PC-9 (cell line): Measurements from ENCODE around the gene CYP4F8. TPM values are rescaled to one million over a fixed set of nuclear protein-coding genes. Genes with fewer than 3 reads are reported as not detected.

Experiments
- BruUV-seq: library from RNA; stranded (reverse); fragments of 400-500 nt; replicated peaks from 2 replicates; lab custom pipeline; 2021; lab: Mats Ljungman, UMichigan
- CTCF ChIA-PET: fragments of 300-600 bp; sonication (Branson Sonifier 250); formaldehyde crosslinking; loops from one replicate; lab custom pipeline; 2022; ENCODE audit warnings: antibody characterized with exemption; lab: Charles Lee
- POLR2A ChIA-PET: fragments of 300-600 bp; sonication (Branson Sonifier 250); formaldehyde crosslinking; loops from one replicate; lab custom pipeline; 2022; ENCODE audit warnings: antibody characterized with exemption; ENCODE audit not compliant: unreplicated experiment; lab: Charles Lee
- DNase-seq, 2 experiments: peaks; one replicate each; pipeline versions ENCODE4 v3.0.0 to v3.0.0-alpha.2; 2015 to 2022; ENCODE audit warnings: mixed read lengths in 1 of 2
- H2AFZ ChIP-seq: fragments of 200-600 bp; sonication (generic); 2 replicates; pipeline ENCODE4 v1.8.1; 2017; ENCODE audit warnings: antibody characterized with exemption
- H3F3A ChIP-seq: fragments of 200-600 bp; sonication (generic); 2 replicates; pipeline ENCODE4 v1.8.1; 2017; ENCODE audit warnings: antibody characterized with exemption, mild to moderate bottlenecking, low read depth; ENCODE audit not compliant: insufficient read depth
- H3K27ac ChIP-seq: fragments of 200-600 bp; sonication (generic); 2 replicates; pipeline ENCODE4 v1.6.1; 2016; ENCODE audit warnings: mixed run types
- H3K27me3 ChIP-seq: fragments of 200-600 bp; sonication (generic); 2 replicates; pipeline ENCODE4 v1.6.1; 2016; ENCODE audit warnings: low read depth, mixed run types; ENCODE audit not compliant: insufficient read depth
- H3K36me3 ChIP-seq: fragments of 200-600 bp; sonication (generic); 2 replicates; pipeline ENCODE4 v1.6.1; 2016; ENCODE audit warnings: low read depth, mixed run types
- H3K4me1 ChIP-seq: fragments of 200-600 bp; sonication (generic); replicated peaks from 2 replicates; pipeline ENCODE4 v1.6.1; 2016; ENCODE audit warnings: mixed run types; ENCODE audit not compliant: insufficient read depth
- H3K4me2 ChIP-seq: fragments of 200-600 bp; sonication (generic); 2 replicates; pipeline ENCODE4 v1.6.1; 2017; ENCODE audit warnings: mixed run types
- H3K4me3 ChIP-seq: fragments of 200-600 bp; sonication (generic); 2 replicates; pipeline ENCODE4 v1.6.1; 2016; ENCODE audit warnings: mixed run types
- H3K79me2 ChIP-seq: fragments of 200-600 bp; sonication (generic); 2 replicates; pipeline ENCODE4 v1.6.1; 2017; ENCODE audit warnings: low read depth, mixed run types
- H3K9me2 ChIP-seq: fragments of 200-600 bp; sonication (generic); 2 replicates; pipeline ENCODE4 v1.8.1; 2017; ENCODE audit warnings: mild to moderate bottlenecking; ENCODE audit not compliant: insufficient read depth
- H3K9me3 ChIP-seq: fragments of 200-600 bp; sonication (generic); 2 replicates; pipeline ENCODE4 v1.8.1; 2016; ENCODE audit warnings: low read depth; ENCODE audit not compliant: insufficient read depth
- H4K20me1 ChIP-seq: fragments of 200-600 bp; sonication (generic); 2 replicates; pipeline ENCODE4 v1.8.1; 2017; ENCODE audit not compliant: insufficient read depth
- CTCF ChIP-seq: fragments of 200-600 bp; sonication (generic); conservative IDR thresholded peaks from 2 replicates; pipeline ENCODE4 v1.6.1; 2017; ENCODE audit warnings: mixed run types, antibody characterized with exemption, mild to moderate bottlenecking, moderate library complexity
- EZH2 ChIP-seq: fragments of 200-600 bp; sonication (generic); IDR thresholded peaks from 2 replicates; pipeline ENCODE4 v1.8.0; 2017; ENCODE audit warnings: antibody characterized with exemption, low read depth
- intact Hi-C: fragments of 100-400 bp; cut with micrococcal nuclease; formaldehyde crosslinking; loops from one replicate; pipeline ENCODE4 v1.10.0; 2022; ENCODE audit not compliant: unreplicated experiment
- total RNA-seq: library from RNA; stranded (reverse); gene quantifications from 2 replicates; pipeline ENCODE4 v1.2.3, GENCODE V29; 2021

Gene CYP4F8
- total RNA-seq, 1 experiment from 2014 or later, result not detected

GRCh38 chr19:15640904-15641597 lies 26.0 kb downstream of the CYP4F8 start:
- TSS peak; percentile 62 for BruUV-seq
- H3K9me2 ChIP-seq, result no peaks in the 10 kb centered on the region
- peak overlapping the region; percentile 95 for H3K27ac ChIP-seq
- H3K36me3 ChIP-seq, result no peaks in the 10 kb centered on the region
- intact Hi-C loops, result loop anchor here (1.0 to 2.0 kb wide), 4 partner anchors 32 to 196 kb away; partner anchors contain the start of gene CYP4F12
- H2AFZ ChIP-seq, result no peak overlapping the region
- 0 out of 2 replicates have a peak, but pooled peaks cover 6% of the 10 kb centered on the region for H3K79me2 ChIP-seq
- H3F3A ChIP-seq, result peaks cover 24% of the 10 kb centered on the region
- no peaks in the 10 kb centered on the region for H4K20me1 ChIP-seq
- peak in 1 of 2 experiments; percentile 72 for DNase-seq
- H3K4me2 ChIP-seq, result peak overlapping the region; percentile 75
- peak overlapping the region; percentile 32; the same call in 1 of the 2 replicates for H3K4me3 ChIP-seq
- ChIA-PET CTCF (interaction anchor here (0.5 to 0.7 kb wide), 2 partner anchors 194 to 549 kb away, joined by 3 to 6 read pairs; no protein-coding TSS in a partner anchor), POLR2A (interaction anchor here (0.5 to 1.0 kb wide), 5 partner anchors 8 to 551 kb away, joined by 4 to 14 read pairs (median 5); partner anchors contain the start of gene CYP4F12)
- no peaks in the 10 kb centered on the region for H3K9me3 ChIP-seq
- no peaks in the 10 kb centered on the region for H3K27me3 ChIP-seq
- peaks cover 42% of the 10 kb centered on the region for H3K4me1 ChIP-seq
- TF ChIP-seq CTCF (no peak), EZH2 (no peak)

GRCh38 chr19:15641901-15642491 lies 27.0 kb downstream of the CYP4F8 start:
- POLR2A ChIA-PET, result interaction anchor here (0.5 kb wide), 1 partner anchor 455 kb away, joined by 4 read pairs; no protein-coding TSS in a partner anchor
- CTCF ChIA-PET, result no interaction called here

More at GRCh38 chr19:15641901-15642491, 27.0 kb downstream of the CYP4F8 start:
- BruUV-seq, result no TSS peak
- H3K27me3 ChIP-seq, result no peaks in the 10 kb centered on the region
- H3K27ac ChIP-seq, result peak overlapping the region; percentile 95
- intact Hi-C loops, result loop anchor here (2.0 kb wide), 3 partner anchors 31 to 195 kb away; partner anchors contain the start of gene CYP4F12
- no peaks in the 10 kb centered on the region for H3K9me3 ChIP-seq
- H3K4me2 ChIP-seq, result peak overlapping the region; percentile 75
- peaks cover 24% of the 10 kb centered on the region for H3F3A ChIP-seq
- H3K79me2 ChIP-seq, result 0 out of 2 replicates have a peak, but pooled peaks cover 6% of the 10 kb centered on the region
- TF ChIP-seq CTCF, result no peak
- TF ChIP-seq EZH2, result no peak
- no peaks in the 10 kb centered on the region for H3K9me2 ChIP-seq
- no peak overlapping the region for H2AFZ ChIP-seq
- no peaks in the 10 kb centered on the region for H4K20me1 ChIP-seq
- peak overlapping the region; percentile 32; the same call in 1 of the 2 replicates for H3K4me3 ChIP-seq
- DNase-seq, result no peak
- no peaks in the 10 kb centered on the region for H3K36me3 ChIP-seq
- peaks cover 36% of the 10 kb centered on the region for H3K4me1 ChIP-seq
